Immature natural killer cell (primary cell): ENCODE data around the gene RBPMS2. TPM values are rescaled to one million over a fixed set of nuclear protein-coding genes. Genes with fewer than 3 reads are reported as not detected.

ENCODE experiments used
- DNase-seq, 3 donors: peaks; one replicate each; pipeline ENCODE4 v3.0.0; 2022; ENCODE audit warnings: mixed read lengths in 1 of 3
- H3K27ac Mint-ChIP-seq, 6 donors: one replicate each; pipeline ENCODE4 v1.8.0; 2020; ENCODE audit warnings: mixed read lengths in 6 of 6, mild to moderate bottlenecking in 5 of 6, inconsistent platforms in 4 of 6, moderate library complexity in 3 of 6
- H3K27me3 Mint-ChIP-seq, 3 donors: one replicate each; pipeline ENCODE4 v1.8.0; 2020 to 2021; ENCODE audit warnings: low read depth in 3 of 3, mild to moderate bottlenecking in 3 of 3, mixed read lengths in 3 of 3, moderate library complexity in 3 of 3, inconsistent platforms in 1 of 3
- H3K36me3 Mint-ChIP-seq, 3 donors: one replicate each; pipeline ENCODE4 v1.8.0; 2020; ENCODE audit warnings: mixed read lengths in 3 of 3, inconsistent platforms in 2 of 3, mild to moderate bottlenecking in 2 of 3
- H3K4me1 Mint-ChIP-seq, 2 donors: one replicate each; pipeline ENCODE4 v1.8.0; 2020; ENCODE audit warnings: inconsistent platforms in 2 of 2, mild to moderate bottlenecking in 2 of 2, mixed read lengths in 2 of 2, moderate library complexity in 1 of 2
- H3K4me3 Mint-ChIP-seq, 5 donors: one replicate each; pipeline ENCODE4 v1.8.0; 2020; ENCODE audit warnings: mild to moderate bottlenecking in 5 of 5, mixed read lengths in 5 of 5, inconsistent platforms in 3 of 5, moderate library complexity in 3 of 5
- H3K9me3 Mint-ChIP-seq, 6 donors: one replicate each; pipeline ENCODE4 v1.8.0; 2020; ENCODE audit warnings: mild to moderate bottlenecking in 6 of 6, mixed read lengths in 6 of 6, inconsistent platforms in 4 of 6, moderate library complexity in 3 of 6
- polyA plus RNA-seq, 3 donors: library from polyadenylated mRNA; unstranded; fragments of 300-500 nt; fragmentation: Illumina TruSeq; gene quantifications; one replicate each; pipeline ENCODE4 v1.2.3, GENCODE V29; 2021

Gene RBPMS2
- polyA plus RNA-seq, 3 donors from 2014 or later, result 0.22 to 2.9 (median 1.2) TPM

DNA sequence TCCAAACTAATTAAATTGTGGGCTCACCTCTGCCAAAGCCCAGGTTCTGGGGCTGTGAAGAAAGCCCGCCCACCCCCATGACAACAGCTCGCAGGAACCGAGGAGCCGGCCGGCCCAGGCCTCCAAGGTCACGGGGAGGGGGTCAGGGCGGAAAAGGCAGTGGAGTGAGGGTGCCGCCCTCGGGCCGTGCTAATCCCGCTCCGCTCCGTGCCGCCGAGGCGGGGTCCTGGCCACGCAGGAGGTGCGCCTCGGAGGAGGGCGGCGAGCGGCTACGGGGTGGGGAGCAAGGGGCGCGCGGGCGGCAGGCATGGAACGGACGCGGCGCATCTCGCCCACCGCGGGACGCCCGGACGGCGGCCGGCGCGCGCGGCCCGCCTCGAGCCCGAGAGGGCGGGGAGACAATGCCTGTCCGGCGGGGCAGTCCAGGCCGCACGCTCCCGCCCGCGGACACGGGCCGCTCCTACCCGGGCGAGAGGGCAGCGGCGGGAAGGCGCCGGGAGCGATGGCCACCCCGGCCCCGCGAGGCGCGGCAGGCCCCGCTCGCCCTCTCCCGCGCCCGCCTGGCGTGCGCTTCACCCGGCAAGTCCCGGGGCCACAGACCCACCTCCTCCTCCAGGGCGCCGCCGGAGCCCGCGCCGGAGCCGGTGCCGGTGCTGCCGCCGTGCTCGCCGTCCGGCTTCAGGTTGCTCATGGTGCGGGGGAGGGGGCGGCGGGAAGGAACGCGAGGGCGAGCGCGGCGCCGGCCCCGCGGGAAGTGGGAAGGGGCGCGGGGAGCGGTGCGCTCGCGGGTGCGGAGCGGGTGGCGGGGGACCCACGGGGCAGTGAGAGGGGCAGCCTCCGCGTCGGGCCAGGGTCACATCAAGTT, 528 bp downstream of the RBPMS2 start:
- H3K27ac Mint-ChIP-seq, result peak overlapping the region in 5 of 6 donors; percentile 56 to 94 (median 88)
- peaks cover 11 to 18% of the 10 kb centered on the region in 2 donors for H3K4me1 Mint-ChIP-seq
- DNase-seq, result peak in 2 of 3 donors; percentile 10 to 16
- H3K4me3 Mint-ChIP-seq, result peak overlapping the region; percentile 76 to 90 (median 84)
- no peaks in the 10 kb centered on the region for H3K36me3 Mint-ChIP-seq
- no peaks in the 10 kb centered on the region for H3K9me3 Mint-ChIP-seq
- H3K27me3 Mint-ChIP-seq, result peaks cover 5 to 15% (median 12%) of the 10 kb centered on the region in 3 donors

DNA sequence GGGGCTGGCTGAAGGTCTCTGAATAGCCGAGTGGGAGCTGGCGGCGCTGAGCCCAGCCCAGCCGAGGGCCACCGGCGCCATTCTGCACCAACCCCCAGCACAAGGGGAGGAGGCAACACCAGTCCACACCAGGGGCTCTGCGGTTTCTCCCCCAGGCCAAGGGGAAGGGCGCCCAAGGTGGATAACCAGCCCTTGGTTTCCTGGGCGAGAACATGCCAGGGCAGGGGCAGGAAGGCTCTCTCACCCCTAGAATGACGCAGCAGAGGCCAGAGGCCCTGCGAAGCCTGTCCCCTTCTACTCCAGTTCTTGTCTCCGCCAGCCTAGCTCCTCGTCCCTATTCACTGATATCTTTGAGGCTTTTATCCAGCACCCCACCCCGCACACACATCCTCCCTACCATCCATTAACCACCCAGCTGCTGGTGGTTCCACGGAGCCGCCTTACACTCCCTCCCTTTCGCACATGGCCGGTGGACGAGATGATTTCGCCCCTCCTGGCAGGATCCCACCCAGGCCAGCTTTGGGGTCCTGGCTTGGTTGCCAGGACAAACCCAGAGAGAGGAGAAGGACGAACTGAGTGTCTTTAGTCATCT, 1.3 kb downstream of the RBPMS2 start:
- Mint-ChIP-seq H3K4me3 (peak overlapping the region; percentile 76 to 90 (median 84)), H3K27me3 (peaks cover 5 to 15% (median 12%) of the 10 kb centered on the region in 3 donors), H3K4me1 (peaks cover 6 to 17% of the 10 kb centered on the region in 2 donors), H3K36me3 (no peaks in the 10 kb centered on the region), H3K27ac (peak overlapping the region; percentile 56 to 94 (median 84)), H3K9me3 (no peaks in the 10 kb centered on the region)
- peak; percentile 23 to 65 (median 50) for DNase-seq

DNA sequence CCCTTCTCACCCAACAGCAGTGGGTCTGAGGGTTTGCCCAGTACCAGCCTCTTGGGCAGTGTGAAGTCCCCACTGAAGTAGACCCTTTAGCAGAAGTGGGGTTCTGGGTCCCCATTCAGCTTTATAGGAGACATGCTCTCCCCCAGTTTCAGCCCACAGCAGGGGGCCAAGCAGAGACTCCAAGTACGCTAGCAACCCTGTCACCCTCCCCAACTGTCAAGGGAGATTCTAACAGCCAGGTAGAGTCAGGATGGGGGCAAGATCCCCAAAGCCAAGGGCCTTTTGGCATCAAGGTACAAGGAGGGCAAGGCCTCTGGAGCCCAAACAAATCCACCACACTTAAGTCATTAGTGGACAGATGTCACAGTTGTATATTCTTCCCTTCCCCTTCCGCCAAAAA, 1.8 kb downstream of the RBPMS2 start:
- Mint-ChIP-seq H3K36me3 (no peaks in the 10 kb centered on the region), H3K4me3 (peak overlapping the region; percentile 76 to 90 (median 84)), H3K27ac (peak overlapping the region in 3 of 6 donors; percentile 39 to 92 (median 45)), H3K9me3 (no peaks in the 10 kb centered on the region), H3K4me1 (peaks cover 6 to 17% of the 10 kb centered on the region in 2 donors), H3K27me3 (peaks cover 5 to 15% (median 11%) of the 10 kb centered on the region in 3 donors)
- no peak for DNase-seq

DNA sequence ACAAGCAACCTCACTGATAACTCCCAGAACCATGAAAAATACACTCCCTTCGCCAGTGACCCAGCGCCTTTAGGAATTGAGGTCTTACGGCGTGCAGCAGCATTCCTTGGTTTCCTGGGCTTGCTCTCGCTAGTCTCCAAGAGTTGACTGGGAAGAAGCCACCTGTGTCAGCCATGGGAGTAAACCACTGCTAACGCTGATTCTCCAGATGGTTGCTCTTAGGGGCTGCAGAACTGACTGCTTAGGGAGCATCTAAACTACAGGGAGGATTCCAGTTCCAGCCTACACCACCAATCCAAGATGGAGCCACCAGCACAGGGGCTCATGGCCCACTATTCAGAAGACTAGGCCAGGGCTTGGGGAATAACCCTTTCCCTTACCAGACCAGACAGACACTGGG, 2.4 kb downstream of the RBPMS2 start:
- Mint-ChIP-seq H3K9me3 (no peaks in the 10 kb centered on the region), H3K27me3 (peaks cover 5 to 15% (median 6%) of the 10 kb centered on the region in 3 donors), H3K4me3 (peak overlapping the region in 4 of 5 donors; percentile 23 to 89 (median 79)), H3K36me3 (no peaks in the 10 kb centered on the region), H3K27ac (peak overlapping the region in 1 of 6 donors; percentile 33), H3K4me1 (peaks cover 8 to 19% of the 10 kb centered on the region in 2 donors)
- DNase-seq, result no peak

DNA sequence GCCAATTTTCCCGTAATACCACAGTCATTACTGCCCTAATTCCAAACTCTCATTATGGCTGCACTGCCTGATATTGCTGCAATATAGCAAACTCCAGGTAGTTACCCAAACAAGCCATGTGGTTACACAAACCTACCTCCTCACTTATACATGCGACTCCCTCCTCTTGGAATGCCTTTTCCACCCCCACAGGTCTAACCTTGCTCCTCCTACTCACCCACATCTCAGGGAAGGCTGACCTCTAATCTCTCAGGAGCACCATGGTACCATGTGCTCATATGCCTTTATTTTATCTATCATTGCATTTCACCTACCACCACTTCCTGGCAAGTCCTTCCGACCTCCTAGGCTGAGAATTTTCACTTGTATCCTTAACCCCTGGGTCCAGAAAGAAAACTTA, 2.9 kb downstream of the RBPMS2 start:
- Mint-ChIP-seq H3K36me3 (no peaks in the 10 kb centered on the region), H3K9me3 (no peaks in the 10 kb centered on the region), H3K27me3 (peaks cover 5 to 15% (median 5%) of the 10 kb centered on the region in 3 donors), H3K27ac (peak overlapping the region in 1 of 6 donors; percentile 25), H3K4me3 (peak overlapping the region in 3 of 5 donors; percentile 0 to 33 (median 23)), H3K4me1 (peaks cover 12 to 22% of the 10 kb centered on the region in 2 donors)
- no peak for DNase-seq

DNA sequence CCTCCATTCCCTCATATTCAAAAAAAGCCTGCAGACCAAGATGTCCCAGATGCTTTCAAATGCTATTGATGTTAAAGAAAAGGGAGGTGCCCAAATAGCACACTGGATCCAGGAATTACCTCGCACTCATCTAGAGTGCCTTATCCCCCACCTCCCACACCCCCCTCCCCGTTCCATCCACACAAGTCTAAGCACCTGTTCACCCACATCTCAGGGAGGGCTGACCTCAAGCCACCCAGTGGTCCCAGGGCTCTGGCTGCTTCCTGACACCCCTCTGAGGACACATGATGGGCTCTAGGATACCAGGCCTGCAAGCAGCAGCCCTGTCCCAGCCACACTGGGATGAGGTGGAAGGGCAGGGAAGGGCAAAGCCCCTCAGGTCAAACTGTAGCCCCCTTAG, 4.8 kb downstream of the RBPMS2 start:
- no peak for DNase-seq
- Mint-ChIP-seq H3K27me3 (peaks cover 0 to 10% (median 5%) of the 10 kb centered on the region in 3 donors), H3K9me3 (no peaks in the 10 kb centered on the region), H3K36me3 (no peaks in the 10 kb centered on the region), H3K4me3 (no peak overlapping the region), H3K4me1 (peaks cover 12 to 17% of the 10 kb centered on the region in 2 donors), H3K27ac (no peak overlapping the region)

DNA sequence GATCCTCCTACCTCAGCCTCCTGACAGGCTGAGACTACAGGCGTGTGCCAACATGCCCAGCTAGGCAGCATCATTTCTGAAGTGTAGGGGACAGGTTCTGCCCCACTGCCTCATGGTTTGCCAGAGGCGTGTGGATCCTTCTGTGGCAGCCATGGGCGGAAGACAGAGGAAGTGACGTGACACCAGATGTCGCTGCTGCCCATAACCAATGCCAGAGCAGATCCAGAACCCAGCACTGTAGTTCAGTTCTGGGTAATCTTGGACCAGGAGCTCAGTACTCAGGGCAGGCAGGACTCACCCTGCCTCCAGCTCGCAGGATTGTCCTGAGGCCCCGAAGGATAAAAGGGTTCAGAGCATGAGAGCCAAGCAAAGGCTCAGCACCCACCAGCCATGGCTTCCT, 8.2 kb downstream of the RBPMS2 start:
- Mint-ChIP-seq H3K27me3 (no peaks in the 10 kb centered on the region), H3K27ac (peak overlapping the region in 2 of 6 donors; percentile 17 to 65), H3K4me1 (peaks cover 6 to 13% of the 10 kb centered on the region in 2 donors), H3K36me3 (no peaks in the 10 kb centered on the region), H3K4me3 (no peak overlapping the region), H3K9me3 (no peaks in the 10 kb centered on the region)
- peak in 1 of 3 donors; percentile 20 for DNase-seq

DNA sequence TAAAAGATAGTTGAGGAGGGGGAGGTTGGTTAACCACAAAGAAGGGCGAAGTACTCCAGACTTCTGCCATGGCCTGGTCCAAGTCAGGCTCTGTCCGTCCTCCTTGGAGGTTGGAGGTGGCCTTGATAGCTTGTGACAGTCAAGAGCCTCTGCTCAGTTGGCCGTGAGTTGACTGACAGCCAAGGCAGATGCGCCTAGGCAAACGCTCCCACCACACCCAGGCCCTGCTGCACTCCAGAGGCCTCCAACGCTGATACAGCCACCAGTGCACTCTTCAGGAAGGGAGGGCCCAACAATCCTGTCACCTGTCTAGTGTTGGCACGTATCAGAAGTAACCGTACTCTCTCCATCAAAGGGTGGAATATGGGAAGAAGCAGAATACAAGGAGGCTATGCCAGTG, 9.3 kb downstream of the RBPMS2 start:
- H3K9me3 Mint-ChIP-seq, result no peaks in the 10 kb centered on the region
- H3K27me3 Mint-ChIP-seq, result no peaks in the 10 kb centered on the region
- peaks cover 6 to 13% of the 10 kb centered on the region in 2 donors for H3K4me1 Mint-ChIP-seq
- no peaks in the 10 kb centered on the region for H3K36me3 Mint-ChIP-seq
- no peak for DNase-seq
- H3K4me3 Mint-ChIP-seq, result no peak overlapping the region
- H3K27ac Mint-ChIP-seq, result peak overlapping the region in 2 of 6 donors; percentile 16 to 39

DNA sequence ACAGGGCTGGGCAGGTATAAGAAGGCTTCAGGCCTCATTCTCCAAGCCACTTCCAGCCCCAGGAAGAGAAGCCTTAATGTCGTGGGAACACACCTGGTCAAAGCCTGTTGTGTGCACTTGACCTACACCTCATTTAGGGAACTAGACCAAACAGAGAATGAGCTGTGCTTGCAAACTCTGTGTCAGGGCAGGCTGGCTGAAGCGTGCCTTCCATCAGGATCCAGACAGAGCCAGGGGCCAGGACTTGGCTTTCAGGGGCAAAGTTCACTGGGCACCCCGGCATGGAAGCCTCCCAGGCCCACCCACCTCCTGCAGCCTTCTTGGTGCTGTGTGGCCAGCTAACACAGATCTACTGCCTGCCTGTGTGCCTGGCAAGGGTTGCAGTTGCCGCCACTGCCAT, 11.5 kb downstream of the RBPMS2 start:
- H3K9me3 Mint-ChIP-seq, result no peaks in the 10 kb centered on the region

DNA sequence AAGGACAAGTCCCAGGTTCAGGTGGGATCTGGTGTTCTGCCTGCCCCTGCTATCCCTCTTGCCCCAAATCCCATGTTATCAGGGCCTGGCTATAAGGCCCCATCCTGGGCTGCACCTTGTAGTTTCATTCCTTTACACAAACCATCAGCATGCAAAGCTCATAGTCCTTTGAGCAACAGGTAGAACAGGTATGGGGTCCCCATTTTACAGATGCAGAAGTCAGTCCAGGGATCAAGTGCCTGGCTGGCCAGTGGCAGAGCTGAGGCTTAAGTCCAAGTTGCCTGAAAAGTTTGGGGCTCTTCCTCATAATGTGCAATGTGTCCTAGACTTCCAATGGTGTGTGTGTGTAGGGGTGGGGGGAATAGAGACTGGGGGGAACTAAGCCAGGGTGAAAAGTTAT, 11.9 kb downstream of the RBPMS2 start:
- H3K27ac Mint-ChIP-seq, result peak overlapping the region in 4 of 6 donors; percentile 17 to 47 (median 44)

More for the DNA sequence above, 11.5 kb downstream of the RBPMS2 start:
- Mint-ChIP-seq H3K27me3 (no peaks in the 10 kb centered on the region), H3K27ac (peak overlapping the region in 5 of 6 donors; percentile 16 to 47 (median 40)), H3K4me1 (peaks cover 6 to 13% of the 10 kb centered on the region in 2 donors), H3K36me3 (no peaks in the 10 kb centered on the region), H3K4me3 (no peak overlapping the region)
- no peak for DNase-seq

DNA sequence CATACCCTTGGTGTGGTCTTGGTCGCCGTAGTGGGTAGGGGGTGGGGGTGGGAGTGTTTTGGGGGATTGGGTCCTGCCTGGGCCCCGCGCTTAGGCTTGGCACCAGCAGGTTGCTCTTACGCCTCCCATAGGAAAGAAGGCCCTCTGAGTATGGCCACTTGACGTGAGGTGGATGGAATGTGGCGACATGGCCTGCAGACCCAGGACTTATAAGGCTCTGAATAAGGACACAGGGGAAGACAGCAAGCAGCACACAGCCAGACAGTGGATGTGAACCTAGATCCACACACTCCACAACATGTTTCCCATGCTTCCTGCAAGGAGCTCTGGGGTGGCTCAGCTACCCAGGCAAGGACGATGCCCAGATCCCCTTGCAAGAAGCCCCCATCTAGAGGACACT, 12.4 kb downstream of the RBPMS2 start:
- Mint-ChIP-seq H3K9me3 (no peaks in the 10 kb centered on the region), H3K4me1 (peaks cover 4 to 11% of the 10 kb centered on the region in 2 donors), H3K27me3 (peaks cover 0 to 2% (median 0%) of the 10 kb centered on the region in 3 donors), H3K27ac (peak overlapping the region in 2 of 6 donors; percentile 17 to 43), H3K36me3 (no peaks in the 10 kb centered on the region), H3K4me3 (no peak overlapping the region)
- DNase-seq, result no peak

More for the DNA sequence above, 11.9 kb downstream of the RBPMS2 start:
- Mint-ChIP-seq H3K27me3 (no peaks in the 10 kb centered on the region), H3K4me3 (no peak overlapping the region), H3K4me1 (peaks cover 6 to 13% of the 10 kb centered on the region in 2 donors), H3K36me3 (no peaks in the 10 kb centered on the region), H3K9me3 (no peaks in the 10 kb centered on the region)
- DNase-seq, result no peak

DNA sequence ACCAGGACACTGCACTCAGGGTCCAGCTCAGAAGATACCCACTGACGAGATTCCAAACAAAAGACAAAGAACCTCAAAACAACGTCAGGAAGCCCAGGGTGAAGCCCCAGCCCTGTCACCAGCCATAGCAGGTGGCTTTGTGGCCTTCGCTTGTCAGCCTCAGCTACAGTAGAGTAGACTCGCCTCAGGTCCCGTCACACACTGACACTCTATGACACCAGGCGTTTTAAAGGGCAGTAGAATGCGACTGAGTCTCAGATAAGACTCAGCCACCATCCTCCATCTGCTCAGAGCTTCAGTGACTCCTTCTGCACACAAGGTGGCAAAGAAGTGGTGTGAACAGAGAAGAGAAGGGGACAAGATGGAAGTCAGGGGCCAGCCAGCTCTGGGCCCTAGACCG, 12.8 kb downstream of the RBPMS2 start:
- peak overlapping the region in 4 of 6 donors; percentile 6 to 90 (median 79) for H3K27ac Mint-ChIP-seq
- peak overlapping the region in 1 of 5 donors; percentile 43 for H3K4me3 Mint-ChIP-seq
- H3K36me3 Mint-ChIP-seq, result no peaks in the 10 kb centered on the region
- H3K4me1 Mint-ChIP-seq, result peaks cover 0 to 8% of the 10 kb centered on the region in 2 donors
- peak in 1 of 3 donors; percentile 11 for DNase-seq
- no peaks in the 10 kb centered on the region for H3K9me3 Mint-ChIP-seq
- H3K27me3 Mint-ChIP-seq, result peaks cover 0 to 2% (median 0%) of the 10 kb centered on the region in 3 donors

DNA sequence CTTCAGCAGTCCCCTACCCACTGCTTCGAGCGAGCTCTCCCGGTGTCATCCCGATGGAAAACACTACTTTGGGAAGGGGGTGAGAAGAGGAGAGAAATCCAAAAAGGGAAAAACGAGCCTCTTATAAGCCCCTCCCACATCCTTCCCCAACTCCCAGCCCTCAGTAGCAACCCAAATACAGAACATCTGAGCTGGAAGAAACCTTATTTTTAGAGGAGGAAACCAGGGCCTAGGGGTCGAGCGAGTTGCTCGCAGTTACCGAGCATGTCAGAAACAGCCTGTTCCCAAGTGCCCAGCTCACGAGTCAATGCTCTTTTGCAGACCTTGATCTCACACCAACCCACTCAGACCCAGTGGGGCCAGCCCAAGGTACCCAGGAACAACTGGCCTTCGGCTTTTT, 14.2 kb downstream of the RBPMS2 start:
- Mint-ChIP-seq H3K9me3 (no peaks in the 10 kb centered on the region), H3K27ac (no peak overlapping the region), H3K27me3 (peaks cover 0 to 2% (median 0%) of the 10 kb centered on the region in 3 donors), H3K4me1 (peaks cover 0 to 6% of the 10 kb centered on the region in 2 donors), H3K36me3 (no peaks in the 10 kb centered on the region), H3K4me3 (no peak overlapping the region)
- DNase-seq, result no peak

DNA sequence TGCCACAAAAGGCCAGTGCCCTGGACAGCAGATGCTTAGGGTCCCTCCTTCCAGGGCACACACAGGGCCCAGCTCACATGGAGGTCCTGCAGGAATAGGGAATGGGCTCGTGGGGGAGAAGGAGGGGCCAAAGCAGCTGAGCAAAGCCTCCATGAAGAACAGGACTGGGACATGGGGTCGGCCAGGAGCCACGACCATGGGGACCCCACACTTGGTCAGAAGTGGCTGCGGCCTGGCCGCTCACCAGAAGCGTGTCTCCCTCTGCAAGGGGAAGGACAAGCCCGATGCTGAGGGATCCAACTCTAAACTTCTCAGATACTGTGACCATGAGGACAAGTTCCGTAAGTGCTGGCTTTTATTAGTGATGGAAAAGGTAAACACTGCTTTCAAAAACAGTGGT, 15.3 kb downstream of the RBPMS2 start:
- no peak overlapping the region for H3K4me3 Mint-ChIP-seq
- peaks cover 0 to 6% of the 10 kb centered on the region in 2 donors for H3K4me1 Mint-ChIP-seq
- no peak overlapping the region for H3K27ac Mint-ChIP-seq
- peaks cover 0 to 2% (median 0%) of the 10 kb centered on the region in 3 donors for H3K27me3 Mint-ChIP-seq
- H3K36me3 Mint-ChIP-seq, result no peaks in the 10 kb centered on the region
- no peak for DNase-seq
- no peaks in the 10 kb centered on the region for H3K9me3 Mint-ChIP-seq
